Fibroblast of lung (primary cell): ENCODE results near the gene SIGLEC5. TPM values are rescaled to one million over a fixed set of nuclear protein-coding genes. Genes with fewer than 3 reads are reported as not detected.

ENCODE experiments used
- DNase-seq, 2 donors: peaks; one replicate each; pipeline versions ENCODE4 v3.0.0 to v3.0.0-alpha.2; 2010; ENCODE audit warnings: low read depth in 2 of 2
- H2AFZ ChIP-seq: 2 replicates; pipeline ENCODE4 v1.5.1; 2012; ENCODE audit warnings: low read length, control low read depth, inconsistent platforms
- H3K27ac ChIP-seq: 2 replicates; pipeline ENCODE4 v1.5.1; 2011; ENCODE audit warnings: low read length, control low read depth; ENCODE audit not compliant: insufficient read depth
- H3K27me3 ChIP-seq: 2 replicates; pipeline ENCODE4 v1.5.1; 2011; ENCODE audit warnings: mild to moderate bottlenecking, low read length; ENCODE audit not compliant: control insufficient read depth, insufficient read depth
- H3K36me3 ChIP-seq: 2 replicates; pipeline ENCODE4 v1.5.1; 2011; ENCODE audit warnings: low read length; ENCODE audit not compliant: control insufficient read depth, insufficient read depth
- H3K4me1 ChIP-seq: 2 replicates; pipeline ENCODE4 v1.5.1; 2011; ENCODE audit warnings: low read length; ENCODE audit not compliant: control insufficient read depth, insufficient read depth; ENCODE audit errors: extremely low read depth
- H3K4me2 ChIP-seq: 2 replicates; pipeline ENCODE4 v1.5.1; 2011; ENCODE audit warnings: low read length, control low read depth; ENCODE audit not compliant: insufficient read depth; ENCODE audit errors: extremely low read depth
- H3K4me3 ChIP-seq, 4 experiments: fragments of 200-600 bp in 1 of 4; sonication (generic) in 1 of 4; replicated peaks in 1 of 4; 2 replicates each; pipeline ENCODE4 v1.5.1; 2011 to 2016; ENCODE audit warnings: low read length in 4 of 4, low read depth in 3 of 4, mild to moderate bottlenecking in 3 of 4, control low read depth in 2 of 4, inconsistent platforms in 1 of 4, mixed read lengths in 1 of 4; ENCODE audit not compliant: insufficient read depth in 1 of 4; ENCODE audit errors: control extremely low read depth in 1 of 4
- H3K79me2 ChIP-seq: 2 replicates; pipeline ENCODE4 v1.5.1; 2012; ENCODE audit warnings: mild to moderate bottlenecking, low read length, inconsistent platforms; ENCODE audit not compliant: control insufficient read depth, insufficient read depth
- H3K9ac ChIP-seq: 2 replicates; pipeline ENCODE4 v1.5.1; 2011; ENCODE audit warnings: mild to moderate bottlenecking, low read length, control low read depth; ENCODE audit not compliant: insufficient read depth
- H3K9me3 ChIP-seq: 2 replicates; pipeline ENCODE4 v1.5.1; 2012; ENCODE audit warnings: low read depth, low read length; ENCODE audit not compliant: control insufficient read depth, insufficient read depth
- H4K20me1 ChIP-seq: 2 replicates; pipeline ENCODE4 v1.5.1; 2011; ENCODE audit warnings: low read length; ENCODE audit not compliant: control insufficient read depth, insufficient read depth; ENCODE audit errors: extremely low read depth
- CTCF ChIP-seq, 2 donors: IDR thresholded peaks in 1 of 2; conservative IDR thresholded peaks in 1 of 2; 1 replicate in 1 of 2; 2 replicates in 1 of 2; pipeline ENCODE4 v1.5.1; 2011 to 2012; ENCODE audit warnings: low read length in 2 of 2, control low read depth in 1 of 2, inconsistent platforms in 1 of 2, low read depth in 1 of 2, mild to moderate bottlenecking in 1 of 2
- EZH2 ChIP-seq: IDR thresholded peaks from 2 replicates; pipeline ENCODE4 v1.5.1; 2012; ENCODE audit warnings: low read length, control low read depth, mild to moderate bottlenecking; ENCODE audit errors: missing control alignments
- polyA plus RNA-seq, 2 donors: library from polyadenylated mRNA; depleted of rRNA in 1 of 2; stranded (reverse) in 1 of 2; unstranded in 1 of 2; fragments of >200 nt; gene quantifications; 2 replicates each; pipeline ENCODE4 v1.2.1, GENCODE V29; 2011 to 2012; ENCODE audit warnings: missing spikeins in 1 of 2
- total RNA-seq: library from RNA; depleted of rRNA; stranded (reverse); fragments of >200 nt; gene quantifications from 2 replicates; pipeline ENCODE4 v1.2.1, GENCODE V29; 2014

The SIGLEC5 gene
- total and polyA plus RNA-seq, 2 donors (not counting 1 experiment from before 2014, with no cell fraction given) = not detected

DNA sequence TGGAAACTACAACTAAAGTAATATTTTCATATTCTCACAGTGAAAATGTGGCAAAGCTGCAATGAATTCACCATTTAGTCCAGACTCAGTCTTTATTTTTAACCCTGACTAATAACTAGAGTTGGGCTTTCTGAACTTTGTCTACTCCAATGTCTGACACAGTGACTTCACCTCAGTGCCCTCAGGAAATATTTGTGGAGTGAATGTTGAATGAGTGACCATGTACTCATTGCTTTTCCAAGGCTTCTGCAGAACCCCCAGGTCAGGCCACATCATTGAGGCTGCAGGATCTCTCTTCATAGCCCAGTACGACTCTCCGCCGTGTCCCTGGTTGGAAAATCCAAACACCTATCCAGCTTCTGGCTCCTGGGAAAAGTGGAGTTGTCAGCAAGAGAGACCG, 57.3 kb downstream of the SIGLEC5 start:
- Histone ChIP-seq H3K27ac (no peak overlapping the region), H3K36me3 (peaks cover 5% of the 10 kb centered on the region), H3K4me2 (no peak overlapping the region), H3K27me3 (no peaks in the 10 kb centered on the region), H3K4me1 (peaks cover 9% of the 10 kb centered on the region), H2AFZ (no peak overlapping the region), H3K9me3 (no peaks in the 10 kb centered on the region), H4K20me1 (no peaks in the 10 kb centered on the region), H3K4me3 (peak overlapping the region in 2 of 4 experiments; percentile 10 to 90), H3K9ac (no peak overlapping the region), H3K79me2 (peaks cover 17% of the 10 kb centered on the region)
- TF ChIP-seq CTCF (conservative IDR thresholded peaks at IDR 0.05 in 1 of 2, IDR thresholded peaks at IDR 0.05 in 1 of 2; ENCODE audit: low read depth in 1 of 2, low read length in 2 of 2) (no peak), EZH2 (no peak)
- peak; percentile 27 to 79 for DNase-seq

GRCh38 chr19:51572410-51572809, 57.8 kb downstream of the SIGLEC5 start:
- H3K79me2 ChIP-seq = peaks cover 17% of the 10 kb centered on the region
- H3K27me3 ChIP-seq = no peaks in the 10 kb centered on the region
- H3K4me3 ChIP-seq = peak overlapping the region; percentile 88 to 97 (median 91)

GRCh38 chr19:51571599-51571998, 58.6 kb downstream of the SIGLEC5 start:
- Histone ChIP-seq H3K4me2 (peak overlapping the region; percentile 100), H3K9ac (peak overlapping the region; percentile 66), H3K79me2 (peaks cover 17% of the 10 kb centered on the region), H4K20me1 (no peaks in the 10 kb centered on the region), H2AFZ (peak overlapping the region; percentile 67), H3K4me1 (peaks cover 9% of the 10 kb centered on the region), H3K27ac (peak overlapping the region; percentile 71), H3K9me3 (no peaks in the 10 kb centered on the region), H3K4me3 (peak overlapping the region; percentile 88 to 97 (median 91)), H3K36me3 (peaks cover 5% of the 10 kb centered on the region), H3K27me3 (no peaks in the 10 kb centered on the region)
- TF ChIP-seq EZH2 = no peak
- no peak for TF ChIP-seq CTCF (conservative IDR thresholded peaks at IDR 0.05 in 1 of 2, IDR thresholded peaks at IDR 0.05 in 1 of 2; ENCODE audit: low read depth in 1 of 2, low read length in 2 of 2)
- no peak for DNase-seq

More at GRCh38 chr19:51572410-51572809, 57.8 kb downstream of the SIGLEC5 start:
- Histone ChIP-seq H4K20me1 (no peaks in the 10 kb centered on the region), H3K9me3 (no peaks in the 10 kb centered on the region), H3K4me2 (peak overlapping the region; percentile 100), H3K4me1 (peaks cover 9% of the 10 kb centered on the region), H2AFZ (no peak overlapping the region), H3K27ac (peak overlapping the region; percentile 71), H3K9ac (no peak overlapping the region), H3K36me3 (peaks cover 5% of the 10 kb centered on the region)
- DNase-seq = no peak
- TF ChIP-seq CTCF (conservative IDR thresholded peaks at IDR 0.05 in 1 of 2, IDR thresholded peaks at IDR 0.05 in 1 of 2; ENCODE audit: low read depth in 1 of 2, low read length in 2 of 2) (no peak), EZH2 (no peak)
